OCI-LY3 (cell line): ENCODE results near the gene PPP2R1B.

Source experiments
- H2AFZ ChIP-seq: fragments of 200-600, 300-600 bp; shearing (Covaris generic); 2 replicates; pipeline ENCODE4 v1.6.0; 2014; ENCODE audit warnings: antibody characterized with exemption, low read depth, low read length
- H3K27ac ChIP-seq: fragments of 200-600, 300-600 bp; sonication (generic); 2 replicates; pipeline ENCODE4 v1.5.1; 2014; ENCODE audit warnings: mild to moderate bottlenecking, low read length, moderate library complexity, mixed read lengths
- H3K27me3 ChIP-seq: fragments of 200-600, 300-600 bp; sonication (generic); 2 replicates; pipeline ENCODE4 v1.6.1; 2014; ENCODE audit warnings: low read depth, low read length, mixed read lengths
- H3K36me3 ChIP-seq: fragments of 200-600, 300-600 bp; sonication (generic); replicated peaks from 2 replicates; pipeline ENCODE3; 2014; ENCODE audit warnings: low read depth, low read length, mixed read lengths
- H3K4me1 ChIP-seq: fragments of 300-600, 200-600 bp; sonication (generic); 2 replicates; pipeline ENCODE4 v1.6.1; 2014; ENCODE audit warnings: low read length, mixed read lengths
- H3K4me2 ChIP-seq: fragments of 200-600, 300-600 bp; sonication (generic); 2 replicates; pipeline ENCODE4 v1.6.1; 2014; ENCODE audit warnings: low read length, mixed read lengths
- H3K4me3 ChIP-seq: fragments of 300-600, 200-600 bp; sonication (generic); 2 replicates; pipeline ENCODE4 v1.5.1; 2014; ENCODE audit warnings: antibody characterized with exemption, mild to moderate bottlenecking, low read length, moderate library complexity
- H3K79me2 ChIP-seq: fragments of 300-600, 200-600 bp; shearing (Covaris generic); 2 replicates; pipeline ENCODE4 v1.6.1; 2014; ENCODE audit warnings: mild to moderate bottlenecking, low read length, mixed read lengths
- H3K9ac ChIP-seq: fragments of 300-600, 200-600 bp; shearing (Covaris generic); 2 replicates; pipeline ENCODE4 v1.6.0; 2014; ENCODE audit warnings: mild to moderate bottlenecking, low read length, moderate library complexity
- H3K9me3 ChIP-seq: fragments of 200-600, 300-600 bp; shearing (Covaris generic); 2 replicates; pipeline ENCODE4 v1.6.1; 2014; ENCODE audit warnings: low read length, mixed read lengths; ENCODE audit not compliant: insufficient read depth
- H4K20me1 ChIP-seq: fragments of 200-600, 300-600 bp; sonication (generic); 2 replicates; pipeline ENCODE4 v1.6.1; 2016; ENCODE audit warnings: low read length, mixed read lengths; ENCODE audit not compliant: insufficient read depth
- CTCF ChIP-seq: fragments of 200-600, 300-600 bp; sonication (generic); IDR thresholded peaks from 2 replicates; pipeline ENCODE4 v1.5.1; 2014; ENCODE audit warnings: antibody characterized with exemption, low read length, low read depth
- EZH2phosphoT487 ChIP-seq: fragments of 200-600 bp; shearing (Covaris generic); IDR thresholded peaks from 2 replicates; pipeline ENCODE4 v1.6.1; 2018; ENCODE audit warnings: antibody characterized with exemption, mixed run types, low read depth

Gene PPP2R1B

GRCh38 chr11:111715142-111715816, 50.9 kb downstream of the PPP2R1B start:
- peak overlapping the region; percentile 45 for H3K4me2 ChIP-seq
- H3K9ac ChIP-seq, result no peak overlapping the region
- TF ChIP-seq CTCF (no peak), EZH2phosphoT487 (no peak)
- H4K20me1 ChIP-seq, result no peaks in the 10 kb centered on the region
- no peak overlapping the region for H2AFZ ChIP-seq
- H3K27ac ChIP-seq, result peak overlapping the region; percentile 16; the same call in 1 of the 2 replicates
- peaks cover 17% of the 10 kb centered on the region for H3K4me1 ChIP-seq
- H3K4me3 ChIP-seq, result no peak overlapping the region
- H3K9me3 ChIP-seq, result no peaks in the 10 kb centered on the region
- H3K36me3 ChIP-seq, result peaks cover 41% of the 10 kb centered on the region
- H3K79me2 ChIP-seq, result no peaks in the 10 kb centered on the region
- H3K27me3 ChIP-seq, result no peaks in the 10 kb centered on the region

GRCh38 chr11:111714522-111714921, 51.7 kb downstream of the PPP2R1B start:
- Histone ChIP-seq H3K4me1 (peaks cover 17% of the 10 kb centered on the region), H3K27ac (peak overlapping the region; percentile 16; the same call in 1 of the 2 replicates), H3K4me3 (no peak overlapping the region), H3K4me2 (0 out of 2 replicates have a peak overlapping the region, but pooled peaks have one; percentile 45), H3K79me2 (no peaks in the 10 kb centered on the region), H3K9ac (no peak overlapping the region), H2AFZ (no peak overlapping the region), H4K20me1 (no peaks in the 10 kb centered on the region), H3K27me3 (no peaks in the 10 kb centered on the region), H3K36me3 (peaks cover 34% of the 10 kb centered on the region), H3K9me3 (no peaks in the 10 kb centered on the region)
- no peak for TF ChIP-seq EZH2phosphoT487
- no peak for TF ChIP-seq CTCF

GRCh38 chr11:111707691-111708067, 58.5 kb downstream of the PPP2R1B start:
- Histone ChIP-seq H2AFZ (no peak overlapping the region), H3K36me3 (peaks cover 37% of the 10 kb centered on the region), H3K27ac (no peak overlapping the region), H3K9ac (no peak overlapping the region), H3K27me3 (no peaks in the 10 kb centered on the region), H3K4me1 (no peaks in the 10 kb centered on the region), H3K4me2 (no peak overlapping the region), H3K4me3 (no peak overlapping the region), H3K9me3 (no peaks in the 10 kb centered on the region), H4K20me1 (no peaks in the 10 kb centered on the region), H3K79me2 (no peaks in the 10 kb centered on the region)
- TF ChIP-seq CTCF (no peak), EZH2phosphoT487 (no peak)

- no peaks in the 10 kb centered on the region for H3K4me1 ChIP-seq
- H3K27ac ChIP-seq, result no peak overlapping the region
- H3K27me3 ChIP-seq, result no peaks in the 10 kb centered on the region
- no peak overlapping the region for H2AFZ ChIP-seq
- no peaks in the 10 kb centered on the region for H3K9me3 ChIP-seq
- no peaks in the 10 kb centered on the region for H4K20me1 ChIP-seq
- H3K9ac ChIP-seq, result no peak overlapping the region
- H3K4me3 ChIP-seq, result no peak overlapping the region
- no peak overlapping the region for H3K4me2 ChIP-seq
- H3K79me2 ChIP-seq, result no peaks in the 10 kb centered on the region
- H3K36me3 ChIP-seq, result peaks cover 32% of the 10 kb centered on the region
- TF ChIP-seq EZH2phosphoT487, result no peak
Observed at GRCh38 chr11:111707039-111707690, 59.0 kb downstream of the PPP2R1B start.
